B cell (primary cell): Measurements from ENCODE around the gene RRP12.

Experiments used
- CTCF ChIP-seq: fragments of 200-600 bp; IDR thresholded peaks from one replicate; pipeline ENCODE4 v1.8.0; 2022; ENCODE audit warnings: antibody characterized with exemption, mild to moderate bottlenecking
- EZH2 ChIP-seq: IDR thresholded peaks from 2 replicates; pipeline ENCODE4 v1.6.1; 2012; ENCODE audit warnings: borderline replicate concordance, low read depth, mild to moderate bottlenecking, moderate library complexity, low read length; ENCODE audit not compliant: insufficient read depth, poor library complexity, severe bottlenecking

- TF ChIP-seq CTCF (no peak), EZH2 (no peak)
Measured at GRCh38 chr10:97356918-97357317, 44.2 kb downstream of the RRP12 start.
